AG04450 (cell line): ENCODE data around the gene PTPRT. TPM values are rescaled to one million over a fixed set of nuclear protein-coding genes. Genes with fewer than 3 reads are reported as not detected.

Experiments used
- CTCF ChIA-PET: fragments of 300-600, 350-600 bp; formaldehyde crosslinking; extraction: SDS; loops from one replicate; lab custom pipeline; 2022; ENCODE audit warnings: antibody characterized with exemption, inconsistent platforms; lab: Charles Lee
- POLR2A ChIA-PET: fragments of 350-600 bp; formaldehyde crosslinking; extraction: SDS; loops from one replicate; lab custom pipeline; 2021; ENCODE audit warnings: antibody characterized with exemption, inconsistent platforms; lab: Yijun Ruan, JAX
- DNase-seq: peaks from one replicate; pipeline ENCODE4 v3.0.0-alpha.2; 2011; ENCODE audit warnings: low read depth, low spot score
- H3K27ac ChIP-seq: one replicate; pipeline ENCODE4 v1.5.1; 2012; ENCODE audit warnings: low read depth, low read length, control low read depth
- H3K27me3 ChIP-seq: one replicate; pipeline ENCODE4 v1.6.0; 2012; ENCODE audit warnings: low read length; ENCODE audit not compliant: control insufficient read depth, insufficient read depth
- H3K4me3 ChIP-seq: 2 replicates; pipeline ENCODE4 v1.5.1; 2011; ENCODE audit warnings: mild to moderate bottlenecking, low read depth, low read length, control low read depth
- H3K9me3 ChIP-seq: 2 replicates; pipeline ENCODE4 v1.5.1; 2012; ENCODE audit warnings: low read length; ENCODE audit not compliant: control insufficient read depth, insufficient read depth
- CTCF ChIP-seq: IDR thresholded peaks from 2 replicates; pipeline ENCODE4 v1.5.1; 2011; ENCODE audit warnings: low read depth, low read length, control low read depth, inconsistent platforms
- polyA plus RNA-seq: library from polyadenylated mRNA; depleted of rRNA; stranded (reverse); fragments of >200 nt; gene quantifications from 2 replicates; pipeline ENCODE4 v1.2.3, GENCODE V29; 2011

PTPRT gene
- polyA plus RNA-seq, 1 experiment = not detected

- DNase-seq = no peak
- Histone ChIP-seq H3K27ac (no peak overlapping the region), H3K4me3 (no peak overlapping the region), H3K27me3 (no peaks in the 10 kb centered on the region), H3K9me3 (peaks cover 5% of the 10 kb centered on the region; the same call in 1 of the 2 replicates)
- CTCF ChIA-PET = no interaction called here
- POLR2A ChIA-PET = no interaction called here
- no peak for TF ChIP-seq CTCF
Measured at GRCh38 chr20:42295592-42295991, 894.1 kb downstream of the PTPRT start.

DNA sequence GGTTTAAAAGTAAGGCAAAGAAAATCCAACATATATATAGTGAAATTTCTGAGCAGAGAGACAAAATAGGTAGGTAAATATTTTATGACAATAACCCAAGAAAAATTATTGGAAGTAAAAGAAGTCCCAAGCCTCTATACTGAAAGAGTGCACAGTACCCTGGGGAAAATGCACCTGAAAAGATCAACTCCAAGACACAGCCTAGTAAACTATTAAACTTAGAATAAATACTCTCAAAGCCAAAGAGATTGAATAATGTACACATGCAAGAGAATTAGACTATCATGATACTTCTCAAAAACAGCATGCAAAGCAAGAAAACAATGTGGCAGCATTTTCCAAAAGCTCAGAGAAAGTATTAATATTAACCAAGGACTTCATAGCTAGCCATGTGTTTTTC, 894.7 kb downstream of the PTPRT start:
- Histone ChIP-seq H3K27me3 (no peaks in the 10 kb centered on the region), H3K27ac (no peak overlapping the region), H3K4me3 (no peak overlapping the region), H3K9me3 (peaks cover 5% of the 10 kb centered on the region; the same call in 1 of the 2 replicates)
- CTCF ChIA-PET = no interaction called here
- no peak for DNase-seq
- no peak for TF ChIP-seq CTCF
- POLR2A ChIA-PET = no interaction called here

DNA sequence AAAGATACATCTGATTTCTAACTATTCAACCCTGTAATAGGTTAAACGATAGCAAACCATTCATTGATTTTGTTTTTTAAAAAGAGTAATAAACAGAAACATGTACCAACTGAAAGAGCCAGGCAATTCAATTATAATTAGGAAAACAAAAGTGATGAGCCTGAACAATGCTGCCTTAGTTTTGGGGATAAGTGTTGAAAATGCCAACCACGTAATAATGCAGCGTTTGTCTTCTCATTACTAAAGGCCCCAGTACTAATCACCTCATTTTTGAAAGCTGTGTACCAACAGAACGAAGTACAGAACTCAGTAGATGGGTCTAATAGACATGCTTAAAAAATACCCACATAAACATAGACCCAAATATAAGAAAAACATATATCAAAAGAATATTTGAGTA, 907.9 kb downstream of the PTPRT start:
- H3K9me3 ChIP-seq = peaks cover 16% of the 10 kb centered on the region
- no peak for DNase-seq
- ChIA-PET POLR2A (no interaction called here), CTCF (no interaction called here)
- no peak for TF ChIP-seq CTCF
- H3K4me3 ChIP-seq = no peak overlapping the region
- H3K27ac ChIP-seq = no peak overlapping the region
- H3K27me3 ChIP-seq = no peaks in the 10 kb centered on the region

GRCh38 chr20:42276718-42277602, 912.7 kb downstream of the PTPRT start:
- Histone ChIP-seq H3K27ac (no peak overlapping the region), H3K27me3 (no peaks in the 10 kb centered on the region), H3K4me3 (no peak overlapping the region), H3K9me3 (peaks cover 21% of the 10 kb centered on the region)
- TF ChIP-seq CTCF = no peak
- ChIA-PET POLR2A (no interaction called here), CTCF (no interaction called here)
- DNase-seq = no peak

GRCh38 chr20:42274986-42275385, 914.7 kb downstream of the PTPRT start:
- Histone ChIP-seq H3K4me3 (no peak overlapping the region), H3K27me3 (no peaks in the 10 kb centered on the region), H3K9me3 (peaks cover 21% of the 10 kb centered on the region), H3K27ac (no peak overlapping the region)
- TF ChIP-seq CTCF = no peak
- DNase-seq = no peak
- CTCF ChIA-PET = interaction anchor here (0.6 kb wide), 1 partner anchor 1011 kb away, joined by 3 read pairs; no protein-coding TSS in a partner anchor
- POLR2A ChIA-PET = no interaction called here
